ENCODE data around the gene ZEB1.
"Not testable (repeated sequence)": the region's sequence is repeated elsewhere in the genome, so short reads cannot be mapped to it uniquely, and the experiment has no call there.

ZEB1 gene

GRCh38 chr10:31362023-31362641, 43.1 kb downstream of the ZEB1 start:
- in situ Hi-C loops (cut with MboI; ENCODE audit: low sequenced_read_pairs) = no loop called here

DNA sequence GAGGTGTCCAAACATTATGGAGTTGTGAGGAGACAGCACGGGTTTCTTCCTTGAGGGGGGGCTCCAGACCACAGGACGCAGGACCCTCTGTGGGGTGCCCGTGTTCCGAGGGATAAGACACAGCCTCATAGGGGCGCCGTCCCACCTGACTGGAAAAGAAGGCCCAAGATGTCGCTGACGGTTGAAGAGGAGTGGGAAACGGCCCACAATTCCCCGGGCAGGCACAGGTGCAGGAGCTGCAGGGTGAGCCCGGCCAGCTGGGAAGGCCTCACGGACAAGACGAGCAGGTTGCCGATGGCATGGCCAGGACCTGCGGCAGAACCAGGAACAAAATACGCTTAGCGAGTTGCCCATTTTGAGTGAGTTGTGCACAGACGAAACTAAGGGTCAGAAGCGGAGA, 44.7 kb downstream of the ZEB1 start:
- in situ Hi-C loops (cut with MboI; ENCODE audit: low sequenced_read_pairs) = not testable (repeated sequence)

- in situ Hi-C loops (cut with MboI; ENCODE audit: low sequenced_read_pairs) = not testable (repeated sequence)
Measured at GRCh38 chr10:31364238-31364637, 45.2 kb downstream of the ZEB1 start.

GRCh38 chr10:31366703-31367102, 47.7 kb downstream of the ZEB1 start:
- in situ Hi-C loops (cut with MboI; ENCODE audit: low sequenced_read_pairs) = no loop called here

- in situ Hi-C loops (cut with MboI; ENCODE audit: low sequenced_read_pairs) = no loop called here
Measured at GRCh38 chr10:31368724-31369123, 49.7 kb downstream of the ZEB1 start.

GRCh38 chr10:31372439-31372838, 53.4 kb downstream of the ZEB1 start:
- in situ Hi-C loops (cut with MboI; ENCODE audit: low sequenced_read_pairs) = no loop called here

DNA sequence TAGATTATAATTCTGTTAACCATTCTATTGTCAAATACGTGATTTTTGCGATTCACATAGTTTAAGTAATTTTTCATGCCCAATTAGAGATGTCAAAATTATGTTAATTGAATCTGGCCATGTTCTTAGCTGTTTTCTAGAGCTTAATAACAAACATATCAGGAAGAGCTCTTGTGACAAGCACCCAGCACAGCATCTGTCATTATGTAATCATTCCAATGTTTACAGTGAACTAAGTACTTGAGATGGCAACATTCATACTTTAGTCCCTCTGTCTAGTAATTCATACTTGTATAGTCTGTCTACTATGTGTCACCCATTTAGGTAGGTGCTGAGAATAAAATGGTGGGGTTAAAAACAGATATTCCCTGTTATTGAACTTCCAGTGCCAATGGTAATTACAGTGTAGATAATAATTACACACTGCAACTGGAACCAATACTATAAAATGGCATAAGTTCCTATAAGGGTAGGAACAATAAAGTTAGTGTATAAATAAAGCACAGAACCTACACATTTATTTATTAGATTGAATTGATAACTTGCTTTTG, 55.2 kb downstream of the ZEB1 start:
- in situ Hi-C loops (cut with MboI; ENCODE audit: low sequenced_read_pairs) = no loop called here

DNA sequence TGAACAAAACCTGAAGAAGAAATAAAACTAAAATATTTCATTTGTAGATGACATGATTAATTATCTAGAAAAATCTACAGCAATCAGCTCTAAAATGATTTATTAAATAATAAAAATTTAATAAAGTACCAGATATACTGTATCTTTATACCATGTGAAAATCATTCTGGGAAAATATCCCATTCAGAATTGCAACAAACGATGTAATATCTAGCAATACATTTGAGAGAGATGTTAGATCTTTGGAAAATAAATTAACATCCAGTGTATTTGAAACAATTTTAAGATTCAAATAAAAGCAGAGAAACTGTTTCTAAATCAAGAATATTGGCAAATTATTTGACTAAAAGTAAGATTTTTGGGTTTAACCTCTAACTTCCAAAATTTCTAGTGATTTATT, 62.2 kb downstream of the ZEB1 start:
- in situ Hi-C loops (cut with MboI; ENCODE audit: low sequenced_read_pairs) = no loop called here

GRCh38 chr10:31381766-31382316, 62.8 kb downstream of the ZEB1 start:
- in situ Hi-C loops (cut with MboI; ENCODE audit: low sequenced_read_pairs) = no loop called here

- in situ Hi-C loops (cut with MboI; ENCODE audit: low sequenced_read_pairs) = no loop called here
Measured at GRCh38 chr10:31383810-31384588, 65.0 kb downstream of the ZEB1 start.

GRCh38 chr10:31384589-31384949, 65.6 kb downstream of the ZEB1 start:
- in situ Hi-C loops (cut with MboI; ENCODE audit: low sequenced_read_pairs) = no loop called here

- in situ Hi-C loops (cut with MboI; ENCODE audit: low sequenced_read_pairs) = no loop called here
Measured at GRCh38 chr10:31390804-31391203, 71.8 kb downstream of the ZEB1 start.

DNA sequence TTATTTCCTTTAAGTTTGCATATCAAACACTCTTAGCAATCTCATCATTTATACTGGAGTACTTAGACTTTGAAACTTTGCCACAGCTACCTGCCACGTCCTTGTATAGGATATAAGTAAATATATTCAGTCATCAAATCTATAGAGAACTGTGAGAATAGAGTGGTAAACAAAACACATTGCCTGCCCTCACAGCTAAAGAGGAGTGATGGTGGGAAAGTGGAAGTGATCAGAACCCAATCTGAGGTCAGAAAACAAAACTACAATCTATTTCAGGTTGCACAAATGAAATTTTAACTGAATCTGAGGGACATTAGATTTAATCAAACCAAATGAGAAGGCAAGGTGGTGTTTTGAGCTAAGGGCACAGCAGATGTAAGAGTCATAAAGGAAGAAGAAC, 74.8 kb downstream of the ZEB1 start:
- in situ Hi-C loops (cut with MboI; ENCODE audit: low sequenced_read_pairs) = no loop called here

DNA sequence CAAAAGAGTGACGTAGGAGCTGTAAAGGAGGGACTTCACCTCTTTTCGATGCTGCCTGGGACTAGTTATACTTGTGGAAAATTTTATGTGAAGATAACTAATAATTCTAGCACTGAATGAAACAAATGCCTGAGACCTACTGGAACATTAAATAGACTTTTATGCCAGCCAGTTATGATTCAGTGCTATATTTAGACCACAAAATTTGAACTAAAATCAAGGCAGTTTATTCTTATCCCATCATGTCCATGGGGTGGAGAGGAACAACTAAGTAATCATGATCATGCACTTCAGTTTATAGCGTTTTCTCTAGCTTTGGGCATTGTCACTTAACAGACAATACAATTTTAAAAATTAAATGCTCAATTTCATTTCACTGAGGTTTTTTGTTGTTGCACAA, 76.7 kb downstream of the ZEB1 start:
- in situ Hi-C loops (cut with MboI; ENCODE audit: low sequenced_read_pairs) = no loop called here

DNA sequence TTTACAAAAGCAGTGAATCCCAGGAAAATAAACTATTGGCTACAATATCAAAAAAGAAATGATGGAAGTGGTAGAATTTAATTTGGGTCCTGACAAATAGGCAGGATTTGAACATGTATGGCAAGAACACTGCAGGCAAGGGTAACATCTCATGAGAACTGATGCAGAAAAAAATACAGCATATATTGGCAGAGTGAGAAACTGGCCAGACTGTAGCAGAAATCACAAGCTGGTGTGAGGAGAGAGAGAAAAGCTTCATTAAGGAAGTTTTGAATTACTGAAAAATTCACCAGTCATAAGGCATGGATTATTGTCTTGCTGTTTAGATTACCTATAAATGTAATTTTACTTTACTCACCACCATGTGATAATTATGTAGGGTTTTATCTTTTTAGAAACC, 77.4 kb downstream of the ZEB1 start:
- in situ Hi-C loops (cut with MboI; ENCODE audit: low sequenced_read_pairs) = no loop called here

DNA sequence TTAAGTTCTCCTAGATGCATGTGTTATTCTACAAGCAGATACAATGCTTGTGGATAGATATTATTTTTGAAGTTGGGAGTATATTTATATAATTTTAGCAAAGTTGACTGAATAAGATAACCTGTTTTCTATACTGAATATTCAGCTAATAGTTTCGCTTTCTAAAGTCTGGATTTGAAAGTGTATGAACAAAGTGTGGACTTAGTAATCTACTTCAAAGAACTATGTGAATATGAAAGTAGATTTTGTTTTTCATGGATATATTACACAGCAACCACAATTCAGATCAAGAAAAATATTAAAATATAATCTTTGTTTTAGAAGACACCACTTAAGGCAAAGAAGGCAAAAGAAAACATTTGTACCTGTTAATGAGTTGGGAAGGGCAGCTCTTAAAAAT, 78.8 kb downstream of the ZEB1 start:
- in situ Hi-C loops (cut with MboI; ENCODE audit: low sequenced_read_pairs) = no loop called here

- in situ Hi-C loops (cut with MboI; ENCODE audit: low sequenced_read_pairs) = no loop called here
Measured at GRCh38 chr10:31399171-31399570, 80.2 kb downstream of the ZEB1 start.

- in situ Hi-C loops (cut with MboI; ENCODE audit: low sequenced_read_pairs) = no loop called here
Measured at GRCh38 chr10:31399631-31400030, 80.6 kb downstream of the ZEB1 start.

- in situ Hi-C loops (cut with MboI; ENCODE audit: low sequenced_read_pairs) = no loop called here
Measured at GRCh38 chr10:31401287-31401686, 82.3 kb downstream of the ZEB1 start.

GRCh38 chr10:31404640-31405039, 85.6 kb downstream of the ZEB1 start:
- in situ Hi-C loops (cut with MboI; ENCODE audit: low sequenced_read_pairs) = no loop called here

DNA sequence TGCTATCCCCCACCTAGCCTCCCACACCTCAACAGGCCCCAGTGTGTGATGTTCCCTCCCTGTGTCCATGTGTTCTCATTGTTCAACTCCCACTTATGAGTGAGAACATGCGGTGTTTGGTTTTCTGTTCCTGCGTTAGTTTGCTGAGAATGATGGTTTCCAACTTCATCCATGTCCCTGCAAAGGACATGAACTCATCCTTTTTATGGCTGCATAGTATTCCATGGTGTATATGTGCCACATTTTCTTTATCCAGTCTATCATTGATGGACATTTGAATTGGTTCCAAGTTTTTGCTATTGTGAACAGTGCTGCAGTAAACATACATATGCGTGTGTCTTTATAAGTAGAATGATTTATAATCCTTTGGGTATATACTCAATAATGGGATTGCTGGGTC, 86.8 kb downstream of the ZEB1 start:
- in situ Hi-C loops (cut with MboI; ENCODE audit: low sequenced_read_pairs) = not testable (repeated sequence)

GRCh38 chr10:31412397-31412796, 93.4 kb downstream of the ZEB1 start:
- in situ Hi-C loops (cut with MboI; ENCODE audit: low sequenced_read_pairs) = not testable (repeated sequence)

Data from HL-60/S4 (cell line).